ENCODE data around the gene RHBDL3.

GRCh38 chr17:32278815-32279214 lies 13.2 kb downstream of the RHBDL3 start:
- TF ChIP-seq PBX3 (IDR thresholded peaks at IDR 0.05; ENCODE audit: insufficient replicate concordance, low read depth, low read length) = no peak
- TF ChIP-seq MAX (IDR thresholded peaks at IDR 0.05; ENCODE audit: low read depth, low read length) = no peak
- TF ChIP-seq CTCF (IDR thresholded peaks at IDR 0.05 in 2 of 3, conservative IDR thresholded peaks at IDR 0.05 in 1 of 3; ENCODE audit: control insufficient read depth in 2 of 3, extremely low read depth in 1 of 3, insufficient read depth in 1 of 3, low read depth in 3 of 3, low read length in 3 of 3) = no peak
- no peak for TF ChIP-seq BRCA1 (IDR thresholded peaks at IDR 0.05; ENCODE audit: low read depth, low read length)
- TF ChIP-seq JUND (IDR thresholded peaks at IDR 0.05; ENCODE audit: low read depth, low read length) = no peak
- no peak for TF ChIP-seq USF2 (IDR thresholded peaks at IDR 0.05; ENCODE audit: borderline replicate concordance, low read depth, low read length)
- no peak for TF ChIP-seq EP300 (IDR thresholded peaks at IDR 0.05; ENCODE audit: borderline replicate concordance in 1 of 2, control insufficient read depth in 1 of 2, low read depth in 2 of 2, low read length in 2 of 2)
- TF ChIP-seq FOXM1 (IDR thresholded peaks at IDR 0.05; ENCODE audit: low read depth, low read length) = no peak
